GM18870 (cell line): ENCODE data around the gene PSORS1C1.

ENCODE experiments used
- ATAC-seq: cut with Tn5 transposase; IDR thresholded peaks from one replicate; pipeline ENCODE4 v1.9.1; 2021; ENCODE audit warnings: moderate library complexity; ENCODE audit not compliant: unreplicated experiment

The PSORS1C1 gene

DNA sequence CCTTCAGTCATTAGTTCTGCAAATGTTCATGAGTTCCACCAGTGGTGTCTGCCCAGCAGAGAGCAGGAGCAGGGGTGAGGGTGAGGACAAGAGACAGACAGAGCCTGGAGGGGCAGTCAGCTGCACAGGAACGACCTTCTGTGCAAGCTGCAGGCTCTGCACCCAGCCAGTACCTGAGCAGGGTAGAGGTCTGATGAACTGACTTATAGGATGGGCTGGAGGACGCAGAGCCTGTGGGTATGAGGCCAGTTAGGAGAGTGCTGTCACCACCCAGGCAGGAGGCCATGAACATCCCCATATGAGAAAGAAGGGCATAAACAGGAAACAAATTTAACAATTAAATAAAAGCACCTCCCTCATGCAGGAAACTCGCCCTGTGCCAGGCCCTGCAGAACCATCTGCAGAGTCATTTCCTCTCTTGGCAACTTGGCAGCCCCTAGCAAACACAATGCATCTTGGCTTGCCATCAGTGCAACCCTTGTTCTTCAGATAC lies 20.2 kb upstream of the PSORS1C1 start:
- no peak for ATAC-seq

DNA sequence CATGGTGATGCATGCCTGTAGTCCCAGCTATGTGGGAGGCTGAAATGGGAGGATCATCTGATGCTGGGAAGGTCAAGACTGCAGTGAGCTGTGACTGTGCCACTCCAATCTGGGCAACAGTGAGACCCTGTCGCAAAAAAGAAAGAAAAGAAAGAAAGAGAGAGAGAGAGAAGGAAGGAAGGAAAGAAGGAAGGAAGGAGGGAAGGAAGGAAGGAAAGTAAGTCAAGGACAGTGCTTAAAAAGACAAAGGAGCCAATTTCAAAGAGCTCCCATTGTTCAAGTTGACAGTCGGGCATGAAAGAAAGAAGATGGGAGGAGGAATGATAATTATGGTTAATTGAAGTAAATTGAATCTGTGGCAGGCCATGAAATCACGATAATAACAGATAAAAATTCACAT lies 18.4 kb upstream of the PSORS1C1 start:
- no peak for ATAC-seq

DNA sequence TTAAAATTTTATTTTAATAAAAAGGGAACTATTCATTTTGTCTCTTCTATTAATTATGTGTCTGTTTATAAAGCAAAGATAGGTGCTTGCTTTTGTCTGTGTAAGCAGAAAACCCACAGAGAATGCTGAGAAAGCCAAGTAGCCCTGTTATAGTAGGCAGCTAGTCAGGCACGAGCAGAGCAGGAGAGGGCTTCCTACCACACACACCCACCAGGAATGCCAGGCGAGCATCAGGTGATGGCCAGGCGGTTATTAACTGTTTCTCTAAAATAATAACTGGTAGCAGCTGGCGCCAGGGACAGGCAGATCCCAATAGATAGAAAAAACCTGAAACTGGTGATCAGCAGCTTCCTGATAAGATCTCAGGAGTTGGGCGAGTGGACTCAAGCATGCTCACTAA lies 17.9 kb upstream of the PSORS1C1 start:
- no peak for ATAC-seq

DNA sequence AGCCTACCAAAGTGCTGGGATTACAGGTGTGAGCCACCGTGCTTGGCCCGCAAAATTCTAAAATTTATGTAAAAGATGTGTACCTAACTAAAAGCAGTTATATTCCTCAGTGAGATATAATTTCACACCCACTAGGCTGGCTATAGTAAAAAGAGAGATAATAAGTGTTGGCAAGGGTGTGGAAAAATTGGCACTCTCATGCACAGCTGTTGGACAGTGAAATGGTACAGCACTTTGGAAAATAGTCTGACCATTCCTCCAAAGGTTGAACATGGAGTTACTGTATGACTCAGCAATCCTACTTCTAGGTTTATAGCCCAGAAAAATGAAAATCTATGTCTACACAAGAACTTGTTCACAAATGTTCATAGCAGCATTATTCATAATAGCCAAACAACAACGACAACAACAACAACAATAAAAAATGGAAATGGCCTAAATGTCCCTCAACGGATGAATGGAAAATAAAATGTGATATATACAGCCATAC lies 16.1 kb upstream of the PSORS1C1 start:
- ATAC-seq: no peak

DNA sequence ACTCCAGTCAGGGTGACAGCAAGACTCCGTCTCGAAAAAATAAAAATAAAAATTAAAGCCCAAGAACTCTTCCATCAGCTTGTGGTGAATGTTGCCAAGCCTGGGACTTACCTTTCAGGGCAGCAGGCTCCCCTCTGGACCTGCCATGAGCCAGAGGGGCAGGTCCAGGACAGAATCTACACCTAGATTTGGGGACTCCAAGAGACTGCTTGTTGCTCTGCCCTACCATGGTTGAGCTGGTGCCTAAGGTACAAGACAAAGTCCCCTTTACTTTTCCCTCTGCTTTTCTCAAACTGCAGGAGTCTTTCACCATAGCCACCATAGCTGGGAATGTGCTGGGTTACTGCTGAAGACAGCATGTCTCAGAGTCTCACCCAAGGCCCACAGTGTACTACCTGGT lies 11.5 kb upstream of the PSORS1C1 start:
- no peak for ATAC-seq

DNA sequence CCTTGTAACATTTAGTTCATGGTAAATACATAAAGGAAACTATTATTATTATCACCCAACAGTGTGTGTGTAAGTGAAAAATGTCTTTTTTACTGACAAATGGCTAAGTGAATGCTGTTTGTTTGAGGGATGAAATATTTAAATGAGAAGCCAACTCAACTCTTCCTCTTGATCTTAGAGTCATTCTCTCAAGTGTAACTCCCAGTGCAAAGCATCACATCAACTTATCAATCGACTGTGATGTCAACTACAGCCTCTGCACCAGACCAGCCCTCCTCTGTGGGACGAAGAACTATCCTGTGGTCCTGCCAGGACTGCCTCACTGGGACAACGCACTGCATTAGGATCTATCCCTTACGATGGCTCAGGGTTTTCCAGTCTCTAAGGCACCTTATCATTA lies 7.5 kb upstream of the PSORS1C1 start:
- ATAC-seq: no peak

DNA sequence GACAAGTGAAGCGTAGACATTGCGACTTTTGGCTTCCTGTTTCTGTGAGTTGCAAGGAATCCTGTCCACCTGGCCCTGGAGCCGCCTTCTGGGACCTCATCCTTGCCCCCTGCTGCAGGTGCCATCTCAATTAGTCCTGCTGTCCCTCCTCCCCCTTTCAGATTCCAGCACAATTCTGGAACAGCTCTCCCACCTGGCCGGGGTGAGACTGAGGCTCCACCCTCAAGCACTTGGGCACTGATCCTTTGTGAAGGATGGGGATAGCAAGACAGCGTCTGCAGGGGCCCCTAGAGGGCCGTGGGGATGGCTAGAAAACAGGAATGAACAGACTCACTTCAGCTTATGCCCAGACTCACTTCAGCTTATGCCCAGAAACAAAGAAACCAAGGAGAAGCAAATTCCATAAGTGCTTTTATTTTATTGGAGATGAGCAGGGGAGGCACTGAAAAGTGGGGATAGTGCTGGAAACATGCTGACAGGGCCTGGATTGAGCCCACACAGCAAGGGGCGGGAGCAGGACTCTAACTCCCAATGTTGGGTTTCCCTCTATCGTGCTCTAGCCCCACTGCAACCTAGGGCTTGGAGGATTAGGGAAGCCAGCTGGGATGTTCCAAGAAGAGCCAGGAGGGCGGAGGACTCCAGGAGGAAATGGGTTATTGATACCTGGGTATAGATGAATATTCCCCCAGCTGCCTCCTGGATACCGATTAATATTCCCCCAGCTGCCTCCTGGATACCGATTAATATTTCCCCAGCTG lies 3.6 kb upstream of the PSORS1C1 start:
- ATAC-seq: no peak

DNA sequence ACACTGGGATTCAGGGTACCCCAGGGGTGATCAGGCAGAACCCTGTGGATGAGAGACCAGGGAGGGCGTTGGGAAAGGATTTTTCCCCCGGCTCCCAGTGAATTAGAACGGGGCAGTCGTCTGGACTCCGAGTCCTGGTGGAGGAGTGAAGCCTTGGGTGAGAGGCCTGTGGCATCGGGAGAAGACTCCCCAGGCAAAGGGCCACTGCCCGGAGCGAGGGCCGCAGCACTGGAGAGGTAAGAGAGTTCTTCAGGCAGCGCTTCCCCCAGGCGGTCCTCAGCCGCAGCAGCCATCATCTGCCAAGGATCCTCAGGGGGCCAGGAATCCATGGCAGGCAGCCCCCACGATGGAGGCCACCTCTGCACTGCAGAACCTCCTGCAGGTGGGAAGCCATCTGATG lies 2.9 kb upstream of the PSORS1C1 start:
- ATAC-seq: no peak

DNA sequence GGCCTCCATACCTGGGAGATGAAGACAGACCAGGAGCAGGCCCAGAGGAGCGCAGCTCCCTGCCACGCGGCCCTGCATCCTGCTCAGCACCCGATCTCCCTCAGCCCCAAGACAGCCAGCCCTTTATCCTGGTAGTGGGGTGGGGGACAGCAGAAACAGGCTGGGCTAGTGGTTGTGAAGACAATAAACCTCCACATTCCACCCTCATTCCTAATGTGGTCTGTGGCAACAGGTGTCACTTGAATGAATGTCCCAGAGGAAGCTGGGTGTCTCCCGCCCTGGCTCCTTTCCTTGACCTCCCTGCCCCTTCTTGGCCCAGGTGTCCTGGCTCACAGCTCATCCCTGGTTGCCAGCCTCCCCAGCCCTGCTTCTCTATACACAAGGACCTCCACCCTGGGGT lies 2.1 kb upstream of the PSORS1C1 start, which contains the start of gene C6orf15:
TSS of gene C6orf15 (minus strand) at position 98 of the 400 bp plus-strand sequence. CDS start at position 78, 20 bp downstream.
- ATAC-seq: no peak

DNA sequence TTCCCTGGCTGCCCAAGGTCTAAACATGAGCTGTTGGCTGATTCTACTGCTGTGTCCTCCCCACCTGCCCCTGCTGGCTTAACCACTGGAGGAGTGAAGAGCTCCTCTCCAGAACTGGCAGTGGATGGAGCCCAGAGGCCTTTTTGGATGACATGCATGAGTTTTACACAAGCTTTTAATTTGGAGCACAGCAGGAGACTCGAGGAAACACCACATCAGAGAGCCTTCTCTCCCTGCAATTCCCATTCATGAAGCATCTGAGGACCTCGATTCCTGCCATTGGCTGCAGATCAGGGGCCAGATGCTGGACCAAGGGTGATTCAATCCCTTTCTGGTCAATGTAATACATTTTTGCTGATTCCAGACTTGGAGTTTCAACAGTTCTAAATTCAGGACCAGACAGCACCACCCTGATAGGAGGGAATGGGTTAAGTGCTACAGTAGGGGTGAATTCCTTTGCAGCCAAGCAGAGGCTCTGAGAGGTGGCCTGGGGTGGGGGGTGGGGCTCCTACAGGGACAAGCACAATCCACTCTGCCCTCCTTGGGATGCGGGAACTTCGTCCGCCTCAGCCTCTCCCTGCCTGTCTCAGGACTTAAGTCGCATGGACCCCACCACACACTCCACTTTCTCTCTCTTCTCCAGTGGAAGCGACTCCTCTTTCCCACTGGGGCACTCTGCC lies 599 bp upstream of the PSORS1C1 start:
- no peak for ATAC-seq

DNA sequence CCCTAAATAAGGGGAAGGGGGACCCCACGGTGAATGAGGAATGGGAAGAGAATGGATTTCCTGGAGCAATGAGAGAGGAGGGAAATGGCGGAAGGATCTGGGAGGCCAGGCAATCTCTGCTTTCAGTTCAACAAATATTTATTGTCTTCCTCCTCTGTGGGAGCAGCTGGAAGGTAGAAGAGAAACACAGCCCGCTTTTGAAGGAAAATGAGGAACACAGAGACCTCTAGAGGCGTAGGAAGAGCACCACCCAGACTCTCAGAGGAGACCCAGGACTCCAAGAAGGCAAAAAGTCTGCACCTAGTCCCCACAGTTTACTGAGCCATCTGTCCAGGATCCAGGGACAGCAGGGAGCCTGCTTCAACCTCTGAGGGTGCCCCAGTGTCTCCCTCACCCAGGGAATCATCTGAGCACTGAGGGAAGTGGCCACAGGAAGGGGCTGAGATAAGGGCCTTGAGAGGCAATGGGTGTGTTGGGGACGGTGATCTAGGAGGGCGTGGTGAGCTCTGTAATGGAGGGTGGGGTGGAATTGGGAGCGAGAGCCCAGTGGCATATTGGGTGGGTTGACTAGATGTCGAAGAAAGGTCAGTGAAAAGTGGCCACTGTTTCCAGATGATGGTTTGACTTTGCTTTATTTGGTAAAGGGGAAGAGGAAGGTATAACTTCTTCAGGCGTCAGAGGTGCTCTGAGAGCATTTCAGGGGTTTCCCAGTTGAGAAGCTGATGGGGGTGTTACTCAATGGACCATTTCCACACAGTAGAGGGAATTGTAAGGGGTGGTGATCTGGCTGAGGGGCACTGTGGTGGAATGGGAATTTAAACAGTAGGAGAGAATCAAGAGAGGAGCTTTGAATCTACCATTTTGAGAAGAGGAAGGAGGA lies 610 bp downstream of the PSORS1C1 start:
- ATAC-seq: no peak

DNA sequence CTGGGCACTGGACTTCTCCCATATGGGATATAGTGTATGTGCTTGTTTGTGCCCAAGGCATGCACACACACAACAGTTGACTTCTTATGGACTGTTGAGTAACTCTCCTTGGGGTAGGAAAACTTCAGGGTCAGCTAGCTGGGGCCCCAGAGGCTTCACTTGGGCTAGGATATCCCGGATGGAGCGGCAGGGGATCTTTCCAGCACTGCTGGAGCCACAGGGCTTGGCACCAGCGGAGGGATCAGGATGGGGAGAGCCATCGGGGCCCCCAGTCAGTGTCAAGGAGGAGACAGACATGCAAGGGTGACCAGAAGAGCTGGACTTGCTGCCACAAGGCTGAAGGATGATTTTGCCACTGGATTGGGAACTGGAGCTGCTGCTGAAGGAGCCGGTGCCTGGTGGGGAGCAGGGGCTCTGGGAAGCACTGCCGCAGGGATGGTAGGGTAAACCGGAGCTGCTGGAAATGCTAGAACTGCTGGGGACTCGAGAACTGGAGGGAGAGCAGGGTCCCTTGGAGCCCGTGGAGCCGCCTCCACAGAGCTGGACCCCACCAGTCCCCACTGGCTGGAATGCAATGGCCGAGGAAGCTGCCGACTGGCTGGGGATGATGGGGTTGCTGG lies 1.5 kb downstream of the PSORS1C1 start:
- ATAC-seq: no peak

DNA sequence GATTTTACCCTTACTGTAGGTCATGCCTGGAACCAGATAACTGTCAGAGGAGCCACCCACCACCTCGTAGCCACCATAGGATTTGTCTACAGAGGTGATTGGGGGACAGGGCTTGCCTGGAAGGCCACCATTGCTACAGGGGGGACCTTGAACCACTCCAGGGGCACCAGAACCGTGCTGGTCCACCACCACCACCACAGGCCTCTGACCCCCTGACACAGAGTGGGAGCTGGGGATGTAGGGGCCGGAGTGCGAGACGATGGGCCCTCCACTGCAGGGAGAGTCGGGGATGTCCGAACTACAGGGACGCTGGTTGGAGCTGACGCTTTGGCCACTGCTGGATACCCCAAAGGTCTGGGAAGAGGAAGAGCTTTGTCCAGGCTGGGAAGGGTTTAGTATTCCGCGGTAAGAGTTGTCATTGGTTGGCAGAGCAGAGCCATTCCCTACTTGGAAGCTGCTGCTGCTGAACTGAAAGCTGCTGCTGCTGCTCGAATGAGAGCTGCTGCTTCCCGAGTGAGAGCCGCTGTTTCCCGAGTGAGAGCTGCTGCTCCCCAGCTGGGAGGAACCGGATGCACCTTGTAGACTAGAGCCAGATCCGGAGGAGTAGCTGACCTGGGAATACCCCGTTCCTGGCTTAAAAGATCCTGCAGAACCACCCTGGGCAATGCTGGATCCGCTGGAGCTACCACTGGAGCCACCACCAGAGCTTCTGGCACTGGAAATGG lies 2.2 kb downstream of the PSORS1C1 start:
- no peak for ATAC-seq

DNA sequence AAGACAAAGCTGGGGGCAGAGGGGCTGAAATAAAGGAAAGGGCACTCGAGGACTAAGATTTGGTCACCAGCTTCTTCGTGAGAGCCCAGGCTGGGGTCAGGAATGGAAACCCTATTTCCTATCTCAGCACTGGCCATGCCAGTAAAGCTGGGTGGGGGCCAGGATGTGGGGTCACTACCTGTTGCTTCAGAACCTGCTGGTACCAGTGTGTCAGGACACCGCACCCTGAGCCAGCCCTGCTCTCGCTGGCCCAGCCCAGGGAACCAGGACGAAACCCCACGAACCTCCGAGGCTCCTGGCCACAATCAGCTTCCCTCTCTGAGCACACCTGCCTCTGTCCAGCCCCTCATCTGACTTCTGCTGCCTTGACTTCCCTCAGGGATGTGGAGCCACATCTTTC lies 3.6 kb downstream of the PSORS1C1 start:
- ATAC-seq: no peak

DNA sequence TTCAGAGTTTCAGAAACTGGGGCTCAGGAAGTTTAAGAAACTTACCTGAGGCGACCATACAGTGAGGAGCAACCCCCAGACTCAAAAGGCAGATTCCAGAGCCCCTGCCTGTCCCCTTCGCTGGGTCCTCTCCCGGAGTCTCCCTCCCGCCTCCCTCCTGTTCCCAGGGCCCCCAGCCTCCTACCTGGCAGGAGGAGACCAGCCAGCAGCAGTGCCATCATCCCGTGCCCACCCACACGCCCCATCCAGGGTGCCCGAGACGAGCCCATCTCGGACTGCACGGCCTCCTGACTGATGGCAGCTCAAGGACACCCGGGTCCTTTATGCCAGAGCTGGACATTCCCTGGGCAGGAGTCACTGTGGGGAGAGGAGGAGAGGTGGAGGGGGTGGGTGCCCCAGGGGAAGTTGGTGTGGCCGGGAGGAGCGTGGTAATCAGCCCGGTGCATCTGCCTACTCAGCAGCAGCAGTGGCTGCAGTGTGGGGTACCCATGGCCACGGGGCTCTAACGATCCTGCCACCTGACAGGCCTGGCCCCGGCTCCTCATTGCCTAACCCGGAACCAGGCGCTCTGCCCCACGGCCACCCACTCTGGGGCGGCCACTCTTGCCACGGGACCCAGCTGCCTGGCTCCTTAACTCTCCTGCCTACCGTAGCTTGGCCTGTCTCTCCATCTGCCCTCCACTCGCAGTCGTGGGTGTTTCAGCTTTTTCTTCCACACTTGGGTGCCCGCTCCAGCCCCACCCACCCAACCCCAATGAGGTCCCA lies 5.7 kb downstream of the PSORS1C1 start, which contains the start of gene CDSN:
TSS of gene CDSN (minus strand) at position 296 of the 765 bp plus-strand sequence. CDS start at position 269, 27 bp downstream.
- ATAC-seq: no peak

DNA sequence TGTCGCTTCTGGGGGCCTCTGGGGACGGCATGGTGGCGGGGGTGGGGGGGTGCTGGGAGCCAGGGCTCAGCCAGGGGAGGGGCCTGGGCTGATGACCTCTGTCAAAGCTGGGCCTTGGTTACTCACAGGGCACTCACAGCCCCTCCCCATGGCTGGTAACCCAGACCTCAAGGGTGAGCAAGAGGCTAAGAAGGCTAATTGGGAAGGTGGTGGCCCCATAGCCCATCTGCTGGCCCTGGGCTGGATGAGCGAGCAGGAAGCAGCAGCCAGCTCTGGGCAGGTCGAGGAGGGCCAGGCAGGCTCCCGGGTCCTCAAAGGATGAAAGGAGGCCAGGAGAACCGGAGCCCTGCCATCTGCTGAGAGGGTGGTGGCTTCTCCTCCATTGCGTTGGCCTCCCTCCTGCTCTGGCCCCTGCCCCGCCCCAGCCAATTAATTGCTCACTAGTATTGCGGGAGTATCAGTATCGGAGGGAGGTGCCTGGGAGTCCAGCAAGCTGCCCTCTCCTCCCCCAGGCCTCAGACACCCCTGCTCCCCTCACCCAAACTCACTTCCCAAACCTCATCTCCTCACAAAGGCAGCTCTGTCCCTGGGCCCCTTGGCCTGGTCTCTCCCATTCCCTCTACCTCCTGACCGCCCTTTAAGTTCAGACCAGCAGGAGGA lies 6.7 kb downstream of the PSORS1C1 start:
- ATAC-seq: no peak

DNA sequence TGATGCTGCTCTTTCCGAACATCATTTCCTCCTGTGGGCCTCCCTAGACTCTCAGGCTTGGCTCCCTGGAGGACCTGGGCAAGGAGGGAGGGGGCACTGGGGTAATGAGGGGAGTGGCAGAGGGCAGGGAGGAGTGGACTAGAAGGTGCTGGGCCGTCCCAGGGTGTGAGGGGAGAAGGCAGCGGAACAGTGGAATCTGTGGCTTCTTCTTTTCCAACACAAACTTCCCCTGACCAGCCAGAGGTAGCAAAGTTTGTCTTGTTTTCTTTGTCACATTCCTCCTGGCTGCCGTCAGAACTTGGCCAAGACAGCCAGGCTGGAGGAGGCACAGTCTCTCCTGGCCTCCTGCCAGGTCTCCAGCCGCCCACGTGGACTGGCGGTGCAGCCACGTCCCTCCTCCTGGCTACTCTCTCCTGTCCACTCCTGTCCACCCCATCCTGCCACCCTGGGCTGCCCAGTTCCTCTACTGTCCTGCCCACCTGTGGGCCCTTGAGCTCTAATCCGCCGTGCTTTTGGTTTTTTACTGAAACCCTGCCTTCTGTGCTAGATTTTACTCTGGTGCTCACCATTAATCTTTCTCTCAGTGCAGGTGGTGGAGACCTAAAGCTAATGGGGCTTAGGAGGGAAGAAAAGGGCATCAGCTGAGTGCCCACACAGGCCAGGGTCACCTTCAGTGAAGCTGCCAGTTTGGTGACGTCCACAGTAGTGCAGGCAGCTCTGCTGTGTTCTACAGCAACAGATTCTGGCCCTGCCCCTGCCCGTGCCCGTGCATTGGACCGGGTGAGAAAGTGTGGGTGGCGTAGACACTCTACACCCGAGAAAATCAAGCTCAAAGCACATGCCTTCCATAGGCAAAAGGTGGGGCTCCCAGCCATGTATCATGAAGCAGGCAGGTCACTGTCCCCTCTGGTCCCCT lies 8.4 kb downstream of the PSORS1C1 start:
- ATAC-seq: no peak

DNA sequence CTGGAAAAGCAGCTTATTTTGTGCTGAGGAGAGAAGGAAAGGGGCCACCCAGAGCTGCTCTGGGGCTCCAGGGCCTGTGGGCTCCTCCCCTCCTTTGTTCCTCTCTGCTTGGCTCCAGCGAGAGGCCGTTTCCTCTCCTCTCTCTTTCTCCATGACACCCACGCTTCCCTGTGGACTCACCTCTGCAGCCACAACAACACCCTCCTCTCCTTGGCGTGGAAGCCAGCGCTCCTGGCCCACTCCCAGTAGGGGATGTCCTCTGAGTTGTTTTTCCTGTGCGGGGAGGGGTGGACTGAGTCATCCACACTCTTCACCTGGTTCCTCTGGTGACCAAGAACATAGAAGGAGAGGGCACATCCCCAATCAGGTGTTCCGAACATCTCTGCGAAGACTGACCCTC lies 10.6 kb downstream of the PSORS1C1 start:
- no peak for ATAC-seq
